PFSK-1 (cell line): ENCODE measurements around the gene DOLK.

Experiments
- FOXP2 ChIP-seq: optimal IDR thresholded peaks from 2 replicates; pipeline ENCODE3; 2011; ENCODE audit warnings: borderline replicate concordance, control low read depth, inconsistent platforms; ENCODE audit not compliant: insufficient read depth; ENCODE audit errors: extremely low read length, extremely low read depth
- POLR2AphosphoS5 ChIP-seq: IDR thresholded peaks from 2 replicates; pipeline ENCODE4 v1.6.1; 2012; ENCODE audit warnings: low read depth, mild to moderate bottlenecking, control low read depth, low read length, moderate library complexity
- REST ChIP-seq, 2 experiments: IDR thresholded peaks; 2 replicates each; pipeline versions ENCODE4 v1.6.1 to v1.8.0; 2011 to 2012; ENCODE audit warnings: low read depth in 2 of 2, low read length in 2 of 2, control low read depth in 1 of 2, inconsistent platforms in 1 of 2, mild to moderate bottlenecking in 1 of 2, moderate library complexity in 1 of 2; ENCODE audit not compliant: insufficient read depth in 1 of 2
- SIN3A ChIP-seq: IDR thresholded peaks from 2 replicates; pipeline ENCODE4 v1.6.1; 2012; ENCODE audit warnings: mild to moderate bottlenecking, low read length, moderate library complexity, borderline replicate concordance; ENCODE audit not compliant: insufficient read depth
- TAF1 ChIP-seq: IDR thresholded peaks from 2 replicates; pipeline ENCODE4 v1.6.1; 2012; ENCODE audit warnings: low read length, control low read depth, borderline replicate concordance; ENCODE audit not compliant: insufficient read depth

Gene DOLK

GRCh38 chr9:128910906-128911305, 36.5 kb downstream of the DOLK start:
- TF ChIP-seq FOXP2 (no peak), POLR2AphosphoS5 (no peak), REST (IDR thresholded peaks at IDR 0.05; ENCODE audit: insufficient read depth in 1 of 2, low read depth in 2 of 2, low read length in 2 of 2) (no peak), SIN3A (no peak), TAF1 (no peak)

GRCh38 chr9:128909859-128910258, 37.5 kb downstream of the DOLK start:
- no peak for TF ChIP-seq SIN3A

- TF ChIP-seq POLR2AphosphoS5 (no peak), TAF1 (no peak), REST (IDR thresholded peaks at IDR 0.05; ENCODE audit: insufficient read depth in 1 of 2, low read depth in 2 of 2, low read length in 2 of 2) (no peak), FOXP2 (no peak), SIN3A (no peak)
These were observed 39.0 kb downstream of the DOLK start for GRCh38 chr9:128908372-128908771.

GRCh38 chr9:128906741-128907140, 40.7 kb downstream of the DOLK start:
- TF ChIP-seq FOXP2 (no peak), TAF1 (no peak), REST (IDR thresholded peaks at IDR 0.05; ENCODE audit: insufficient read depth in 1 of 2, low read depth in 2 of 2, low read length in 2 of 2) (no peak), POLR2AphosphoS5 (no peak), SIN3A (no peak)

GRCh38 chr9:128905964-128906363, 41.4 kb downstream of the DOLK start:
- TF ChIP-seq SIN3A = no peak
- TF ChIP-seq REST (IDR thresholded peaks at IDR 0.05; ENCODE audit: insufficient read depth in 1 of 2, low read depth in 2 of 2, low read length in 2 of 2) = no peak
- no peak for TF ChIP-seq POLR2AphosphoS5
- no peak for TF ChIP-seq FOXP2
- TF ChIP-seq TAF1 = no peak
